GM19193 (cell line): Measurements from ENCODE around the gene TGFB2.

Experiments
- POLR2A ChIP-seq: IDR thresholded peaks from 4 replicates; pipeline ENCODE4 v1.6.1; 2011; ENCODE audit not compliant: insufficient read depth, insufficient read length; ENCODE audit errors: extremely low read depth

TGFB2 gene

GRCh38 chr1:218408942-218409341 is 63.8 kb downstream of the TGFB2 start:
- no peak for TF ChIP-seq POLR2A

GRCh38 chr1:218409946-218410510 is 64.9 kb downstream of the TGFB2 start:
- TF ChIP-seq POLR2A = no peak

- TF ChIP-seq POLR2A = no peak
These were observed 66.0 kb downstream of the TGFB2 start for GRCh38 chr1:218411101-218411500.

GRCh38 chr1:218412171-218412570 is 67.0 kb downstream of the TGFB2 start:
- TF ChIP-seq POLR2A = no peak

- no peak for TF ChIP-seq POLR2A
These were observed 68.0 kb downstream of the TGFB2 start for GRCh38 chr1:218413179-218413578.

- TF ChIP-seq POLR2A = no peak
These were observed 69.1 kb downstream of the TGFB2 start for GRCh38 chr1:218414060-218414728.

- TF ChIP-seq POLR2A = no peak
These were observed 70.6 kb downstream of the TGFB2 start for GRCh38 chr1:218415726-218416125.

GRCh38 chr1:218421531-218421930 is 76.4 kb downstream of the TGFB2 start:
- TF ChIP-seq POLR2A = no peak

- no peak for TF ChIP-seq POLR2A
These were observed 79.4 kb downstream of the TGFB2 start for GRCh38 chr1:218424502-218424901.

GRCh38 chr1:218425647-218426342 is 80.7 kb downstream of the TGFB2 start:
- TF ChIP-seq POLR2A = no peak

GRCh38 chr1:218426343-218426657 is 81.2 kb downstream of the TGFB2 start:
- no peak for TF ChIP-seq POLR2A

GRCh38 chr1:218429301-218429700 is 84.2 kb downstream of the TGFB2 start:
- TF ChIP-seq POLR2A = no peak

GRCh38 chr1:218430346-218430745 is 85.2 kb downstream of the TGFB2 start:
- no peak for TF ChIP-seq POLR2A

- no peak for TF ChIP-seq POLR2A
These were observed 85.7 kb downstream of the TGFB2 start for GRCh38 chr1:218430822-218431221.

GRCh38 chr1:218431476-218431875 is 86.3 kb downstream of the TGFB2 start:
- TF ChIP-seq POLR2A = no peak

GRCh38 chr1:218433744-218434143 is 88.6 kb downstream of the TGFB2 start:
- TF ChIP-seq POLR2A = no peak
